NOMO-1 (cell line): ENCODE measurements around the gene RFX7.

Experiments
- DNase-seq, 2 experiments: peaks; one replicate each; lab custom pipeline; 2025; ENCODE audit not compliant: unreplicated experiment in 2 of 2; lab: John Stamatoyannopoulos, UW

Gene RFX7

GRCh38 chr15:56053046-56053400 is 190.7 kb downstream of the RFX7 start:
- no peak for DNase-seq

- peak in 1 of 2 experiments; percentile 59 for DNase-seq
Observed at GRCh38 chr15:56052395-56053045, 191.2 kb downstream of the RFX7 start.

DNA sequence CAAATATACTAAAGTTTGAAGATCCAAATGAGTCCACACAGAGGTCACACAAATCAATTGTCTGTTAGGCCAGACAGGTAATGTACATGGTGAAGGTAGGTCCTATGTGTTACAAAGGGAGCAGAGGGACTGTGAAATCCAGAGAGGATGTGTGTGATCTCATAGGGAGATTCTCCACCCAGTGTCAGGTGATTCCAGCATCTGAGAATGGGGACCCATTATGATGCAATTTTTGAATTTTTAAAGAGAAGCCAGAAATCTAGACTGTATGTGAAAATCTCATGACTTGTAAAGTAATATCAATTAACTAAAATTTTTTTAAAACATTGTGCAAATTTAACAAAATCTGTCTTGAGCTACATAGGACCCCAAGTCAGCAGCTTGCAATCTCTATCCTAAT is 192.0 kb downstream of the RFX7 start:
- no peak for DNase-seq

DNA sequence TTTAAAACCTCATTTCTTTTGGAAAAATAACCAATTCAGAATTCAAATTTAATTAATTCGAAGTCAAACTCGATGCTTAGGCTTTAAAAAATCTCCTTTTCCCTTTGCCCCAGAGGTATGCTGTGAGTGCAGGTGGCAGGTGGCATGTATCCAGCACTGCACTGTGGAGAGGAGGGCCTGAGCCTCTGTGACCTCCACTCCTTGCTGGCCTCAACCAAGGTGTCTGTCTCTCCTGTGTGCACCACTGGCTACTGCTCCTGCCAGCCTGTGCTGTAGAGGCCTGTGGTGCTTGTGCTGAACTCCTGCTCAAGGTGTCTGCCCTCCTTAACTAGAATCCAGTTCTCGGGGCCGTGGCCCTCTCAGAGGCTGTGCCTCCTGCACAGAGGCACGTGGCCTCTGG is 194.1 kb downstream of the RFX7 start:
- no peak for DNase-seq

DNA sequence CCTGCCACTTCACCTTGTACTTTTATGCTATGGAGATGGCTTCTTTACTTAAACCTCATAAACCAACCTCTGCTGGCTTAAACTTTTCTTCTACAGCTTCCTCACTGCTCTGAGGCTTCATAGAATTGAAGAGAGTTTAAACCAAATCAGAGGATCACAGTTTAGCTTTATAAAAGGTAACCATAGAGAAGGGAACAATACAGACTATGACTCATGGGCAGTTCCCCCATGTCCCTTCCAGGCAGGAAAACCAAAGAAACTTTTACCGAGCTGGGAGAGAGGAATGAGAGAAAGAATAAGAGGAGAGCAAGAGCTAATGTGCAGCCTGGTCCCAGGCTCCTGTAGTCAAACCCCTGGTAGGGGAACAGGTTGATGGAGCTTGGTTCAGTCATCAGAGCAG is 196.3 kb downstream of the RFX7 start:
- DNase-seq = no peak

DNA sequence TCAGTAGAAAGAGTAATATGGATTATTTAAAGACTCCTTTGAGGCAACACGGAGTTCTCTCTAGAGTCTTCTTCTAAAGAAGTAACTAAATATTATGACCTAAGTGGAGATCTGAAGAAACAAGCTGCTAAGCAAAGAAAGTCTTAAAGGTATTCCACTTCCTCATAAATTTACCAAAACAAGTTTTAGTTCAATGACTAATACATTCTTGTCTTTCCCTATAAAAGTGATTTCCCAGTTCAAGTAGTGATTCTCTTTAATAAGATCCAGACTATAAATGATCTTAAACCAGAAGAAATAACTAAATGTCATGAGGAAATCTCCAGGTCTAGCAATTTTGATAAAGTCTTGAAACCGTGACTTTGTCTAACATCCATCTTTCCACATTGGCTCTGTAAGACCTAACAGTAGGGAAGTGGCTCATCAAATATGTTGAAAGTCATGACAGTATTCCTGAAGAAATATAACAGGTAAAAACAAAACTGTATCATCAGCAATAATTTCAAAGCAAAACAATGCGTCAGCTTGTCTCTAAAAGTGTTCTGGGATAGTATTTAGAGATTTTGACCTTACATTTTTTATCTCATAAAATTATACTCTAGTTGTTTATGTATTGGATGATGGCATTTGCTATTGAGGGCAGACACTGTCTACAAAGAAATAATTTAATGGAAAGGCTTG is 198.5 kb downstream of the RFX7 start:
- no peak for DNase-seq

DNA sequence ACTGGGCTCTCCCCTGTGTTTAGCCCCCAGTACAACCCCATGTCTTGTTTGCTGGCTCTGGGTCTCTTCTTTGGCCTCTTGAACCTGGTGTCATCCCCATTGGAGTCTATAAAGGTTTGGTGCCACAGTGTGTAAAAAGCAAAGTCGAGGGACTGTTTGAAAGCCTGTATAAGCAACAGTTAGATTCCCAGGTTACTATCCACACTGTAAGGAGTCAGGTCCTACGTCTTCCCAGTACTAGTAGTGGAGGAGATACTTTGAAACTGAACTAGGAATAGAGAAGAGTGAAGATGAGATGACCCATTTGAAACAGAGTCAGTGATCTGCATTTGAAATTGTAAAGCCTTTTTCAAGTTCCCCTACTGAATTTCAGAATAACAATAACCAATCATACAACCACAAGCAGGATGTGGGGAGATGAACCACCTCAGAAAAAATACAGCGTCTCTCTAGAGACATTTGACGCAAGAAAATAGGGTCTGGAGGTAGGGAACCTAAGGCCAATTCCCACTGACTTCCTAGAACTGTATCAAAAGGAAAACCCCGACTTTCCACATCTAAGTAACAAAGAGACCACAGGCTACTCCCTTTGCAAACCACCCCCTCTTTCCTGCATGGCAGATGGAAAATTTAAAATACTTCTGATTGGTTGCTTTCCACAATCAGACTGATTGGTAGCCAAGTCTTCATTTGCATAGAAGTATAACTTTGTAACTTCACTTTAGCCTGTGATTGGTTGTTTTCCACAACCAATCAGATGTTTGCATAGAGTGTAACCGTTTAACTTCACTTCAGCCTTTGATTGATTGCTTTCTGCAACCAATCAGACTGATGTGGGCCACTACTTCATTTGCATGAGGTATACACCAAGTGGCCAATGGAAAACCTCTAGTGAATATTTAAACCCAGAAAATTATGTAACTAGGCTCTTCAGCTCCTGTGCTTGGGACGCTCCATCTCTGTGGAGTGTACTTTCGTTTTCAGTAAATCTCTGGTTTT is 200.4 kb downstream of the RFX7 start:
- no peak for DNase-seq

DNA sequence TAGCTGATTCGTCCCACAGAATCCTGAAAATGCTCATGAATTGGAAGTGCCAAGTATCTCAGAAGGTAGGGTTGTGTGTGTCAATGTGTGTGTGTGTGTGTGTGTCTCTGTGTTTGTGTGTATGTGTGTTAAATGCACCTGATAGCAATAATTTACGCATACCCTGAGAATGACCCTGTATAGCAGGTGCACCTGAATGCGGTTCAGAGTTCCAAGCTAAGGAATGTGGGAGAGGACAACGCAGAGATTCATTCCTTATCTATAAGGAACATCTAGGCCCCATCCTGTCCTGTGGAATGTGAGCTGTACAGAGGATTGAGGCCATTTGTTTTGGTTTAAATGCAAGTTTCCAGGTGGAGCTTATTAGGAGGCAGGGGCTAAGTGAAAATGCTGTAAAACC is 201.2 kb downstream of the RFX7 start:
- no peak for DNase-seq

GRCh38 chr15:56042031-56042430 is 201.6 kb downstream of the RFX7 start:
- DNase-seq = no peak

- DNase-seq = no peak
Observed at GRCh38 chr15:56040081-56041035, 203.3 kb downstream of the RFX7 start.

GRCh38 chr15:56038707-56039106 is 205.0 kb downstream of the RFX7 start:
- DNase-seq = no peak

- peak in 1 of 2 experiments; percentile 53 for DNase-seq
Observed at GRCh38 chr15:56038015-56038414, 205.7 kb downstream of the RFX7 start.
